Duodenal mucosa (tissue), 2 donors: ENCODE results near the gene STX3.

Source experiments
- H3K27ac ChIP-seq: one replicate; pipeline ENCODE4 v1.7.0; 2013; ENCODE audit warnings: low read depth, low read length
- H3K27me3 ChIP-seq, 2 donors: one replicate each; pipeline ENCODE4 v1.7.0; 2013; ENCODE audit warnings: low read length in 2 of 2, control low read depth in 1 of 2; ENCODE audit not compliant: insufficient read depth in 2 of 2, control insufficient read depth in 1 of 2
- H3K36me3 ChIP-seq, 2 donors: one replicate each; pipeline ENCODE4 v1.7.0; 2013; ENCODE audit warnings: low read length in 2 of 2, control low read depth in 1 of 2; ENCODE audit not compliant: insufficient read depth in 2 of 2, control insufficient read depth in 1 of 2
- H3K4me1 ChIP-seq, 2 donors: one replicate each; pipeline ENCODE4 v1.7.0; 2013; ENCODE audit warnings: low read length in 2 of 2, control low read depth in 1 of 2; ENCODE audit not compliant: insufficient read depth in 2 of 2, control insufficient read depth in 1 of 2
- H3K4me3 ChIP-seq, 2 donors: one replicate each; pipeline ENCODE4 v1.7.0; 2013; ENCODE audit warnings: low read length in 2 of 2, low read depth in 1 of 2
- H3K9ac ChIP-seq, 2 donors: one replicate each; pipeline ENCODE4 v1.7.0; 2013; ENCODE audit warnings: low read length in 2 of 2, low read depth in 1 of 2
- H3K9me3 ChIP-seq, 2 donors: one replicate each; pipeline ENCODE4 v1.7.0; 2013; ENCODE audit warnings: low read length in 2 of 2, control low read depth in 1 of 2; ENCODE audit not compliant: control insufficient read depth in 1 of 2

STX3 gene

GRCh38 chr11:59754859-59755700 lies at the start of gene STX3:
STX3 (plus strand) TSS chr11:59755376; CDS start chr11:59755606, 230 bp downstream.
- H3K9ac ChIP-seq, result peak within 1 kb of the TSS; percentile 76 to 88
- H3K4me3 ChIP-seq, result peak within 1 kb of the TSS; percentile 85 to 87
- H3K27me3 ChIP-seq, result no peaks in the 10 kb centered on the region
- H3K9me3 ChIP-seq, result no peaks in the 10 kb centered on the region
- H3K36me3 ChIP-seq, result peaks cover 0 to 2% of the 10 kb centered on the region in 2 donors
- peak within 1 kb of the TSS; percentile 88 for H3K27ac ChIP-seq
- H3K4me1 ChIP-seq, result peaks cover 26 to 38% of the 10 kb centered on the region in 2 donors

GRCh38 chr11:59706518-59707285 lies 48.5 kb upstream of the STX3 start:
- H3K9me3 ChIP-seq, result no peaks in the 10 kb centered on the region
- no peak overlapping the region for H3K27ac ChIP-seq
- no peaks in the 10 kb centered on the region for H3K4me1 ChIP-seq
- no peaks in the 10 kb centered on the region for H3K27me3 ChIP-seq
- no peaks in the 10 kb centered on the region for H3K36me3 ChIP-seq
- H3K4me3 ChIP-seq, result no peak overlapping the region
- no peak overlapping the region for H3K9ac ChIP-seq

- no peak overlapping the region for H3K27ac ChIP-seq
- H3K4me3 ChIP-seq, result no peak overlapping the region
- H3K36me3 ChIP-seq, result no peaks in the 10 kb centered on the region
- H3K4me1 ChIP-seq, result no peaks in the 10 kb centered on the region
- no peak overlapping the region for H3K9ac ChIP-seq
- H3K27me3 ChIP-seq, result no peaks in the 10 kb centered on the region
- no peaks in the 10 kb centered on the region for H3K9me3 ChIP-seq
Measured at GRCh38 chr11:59707371-59707770, 47.8 kb upstream of the STX3 start.

DNA sequence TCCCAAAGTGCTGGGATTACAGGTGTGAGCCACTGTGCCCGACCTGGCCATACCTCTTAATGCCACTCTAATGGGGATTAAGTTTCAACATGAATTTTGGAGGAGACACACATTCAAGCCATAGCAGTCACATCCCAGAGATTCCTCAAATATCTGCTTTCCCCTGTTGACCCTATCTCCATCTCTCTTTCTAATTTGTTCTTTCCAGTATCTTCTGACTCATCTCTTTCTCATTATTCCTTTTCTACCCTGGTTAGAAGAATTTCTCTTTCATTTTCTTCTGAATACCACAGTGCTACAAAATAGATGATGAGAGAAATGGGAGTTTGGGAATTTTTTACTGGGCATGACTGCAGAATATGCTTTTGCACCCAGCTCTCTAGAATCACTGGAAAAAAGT lies 46.6 kb upstream of the STX3 start:
- Histone ChIP-seq H3K27ac (no peak overlapping the region), H3K9me3 (no peaks in the 10 kb centered on the region), H3K4me1 (no peaks in the 10 kb centered on the region), H3K27me3 (no peaks in the 10 kb centered on the region), H3K4me3 (no peak overlapping the region), H3K36me3 (no peaks in the 10 kb centered on the region), H3K9ac (no peak overlapping the region)

GRCh38 chr11:59710136-59710847 lies 44.9 kb upstream of the STX3 start:
- Histone ChIP-seq H3K9ac (no peak overlapping the region), H3K4me3 (no peak overlapping the region), H3K4me1 (no peaks in the 10 kb centered on the region), H3K9me3 (no peaks in the 10 kb centered on the region), H3K27me3 (no peaks in the 10 kb centered on the region), H3K36me3 (no peaks in the 10 kb centered on the region), H3K27ac (no peak overlapping the region)

DNA sequence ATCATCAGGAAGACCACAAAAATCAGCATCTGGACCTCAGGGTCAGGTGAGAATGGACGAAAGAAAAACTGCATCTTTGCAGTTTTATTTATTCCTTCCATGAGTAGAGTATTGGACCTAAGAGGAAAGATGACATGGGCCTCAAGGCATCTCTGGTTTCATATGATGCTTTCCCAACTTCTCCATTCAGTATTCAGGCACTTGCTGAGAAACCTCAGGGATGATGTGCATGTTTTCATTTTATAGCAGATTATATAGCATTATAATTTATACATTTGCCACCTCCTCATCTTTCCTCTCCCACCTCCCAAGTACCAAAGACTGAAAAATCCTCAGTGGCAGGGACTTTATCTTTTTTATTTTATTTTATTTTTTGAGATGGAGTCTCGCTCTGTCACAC lies 41.4 kb upstream of the STX3 start, which contains the start of gene OR10V1:
Gene OR10V1, minus strand, starts transcription at position 101 of the 400 bp plus-strand sequence. Its CDS starts 0 bp downstream, at position 101.
- Histone ChIP-seq H3K4me3 (no peak within 1 kb of the TSS), H3K4me1 (no peaks in the 10 kb centered on the region), H3K36me3 (no peaks in the 10 kb centered on the region), H3K9ac (no peak within 1 kb of the TSS), H3K9me3 (no peaks in the 10 kb centered on the region), H3K27me3 (no peaks in the 10 kb centered on the region), H3K27ac (no peak within 1 kb of the TSS)

DNA sequence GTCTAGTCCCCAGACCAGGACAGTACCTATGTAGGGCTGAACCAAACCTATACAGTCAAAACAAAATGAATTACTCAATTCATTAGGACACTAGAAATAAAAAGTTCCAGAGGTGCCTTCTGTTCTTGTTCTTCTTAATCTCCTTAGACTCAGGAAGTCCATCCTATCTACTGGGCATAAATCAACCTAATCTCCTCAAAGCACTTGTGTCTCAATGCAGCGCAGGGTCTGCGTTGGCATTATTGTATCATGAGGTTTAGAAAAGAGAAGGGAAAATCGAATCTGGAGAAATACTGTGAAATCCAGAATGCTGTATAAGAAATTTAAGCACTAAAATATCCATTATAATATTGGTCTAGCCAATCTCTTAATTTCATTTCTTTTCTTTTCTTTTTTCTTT lies 39.1 kb upstream of the STX3 start:
- Histone ChIP-seq H3K9me3 (no peaks in the 10 kb centered on the region), H3K27me3 (no peaks in the 10 kb centered on the region), H3K27ac (no peak overlapping the region), H3K36me3 (no peaks in the 10 kb centered on the region), H3K9ac (no peak overlapping the region), H3K4me3 (no peak overlapping the region), H3K4me1 (no peaks in the 10 kb centered on the region)

DNA sequence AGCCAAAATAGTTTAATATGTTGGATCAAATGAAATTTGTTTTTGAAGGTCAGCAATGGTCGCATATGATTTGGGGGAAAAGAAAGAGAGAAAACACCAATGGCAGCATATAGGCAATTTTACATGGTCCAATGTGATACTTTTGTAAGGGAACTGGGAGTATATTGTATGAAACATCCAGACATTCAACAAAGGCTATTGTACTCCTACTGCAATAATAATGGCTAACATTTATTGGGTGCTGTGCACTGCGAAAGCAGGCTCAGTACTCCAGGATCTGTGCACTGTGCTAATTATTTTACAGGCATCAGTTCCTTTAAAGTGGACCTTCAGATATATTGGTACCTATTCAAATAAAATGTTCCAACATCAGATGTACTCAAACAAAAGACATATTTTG lies 35.6 kb upstream of the STX3 start:
- no peaks in the 10 kb centered on the region for H3K9me3 ChIP-seq
- H3K4me1 ChIP-seq, result no peaks in the 10 kb centered on the region
- no peak overlapping the region for H3K9ac ChIP-seq
- no peaks in the 10 kb centered on the region for H3K36me3 ChIP-seq
- H3K4me3 ChIP-seq, result no peak overlapping the region
- H3K27me3 ChIP-seq, result no peaks in the 10 kb centered on the region
- no peak overlapping the region for H3K27ac ChIP-seq

- Histone ChIP-seq H3K36me3 (no peaks in the 10 kb centered on the region), H3K27ac (no peak overlapping the region)
Measured at GRCh38 chr11:59724066-59724465, 31.1 kb upstream of the STX3 start.

DNA sequence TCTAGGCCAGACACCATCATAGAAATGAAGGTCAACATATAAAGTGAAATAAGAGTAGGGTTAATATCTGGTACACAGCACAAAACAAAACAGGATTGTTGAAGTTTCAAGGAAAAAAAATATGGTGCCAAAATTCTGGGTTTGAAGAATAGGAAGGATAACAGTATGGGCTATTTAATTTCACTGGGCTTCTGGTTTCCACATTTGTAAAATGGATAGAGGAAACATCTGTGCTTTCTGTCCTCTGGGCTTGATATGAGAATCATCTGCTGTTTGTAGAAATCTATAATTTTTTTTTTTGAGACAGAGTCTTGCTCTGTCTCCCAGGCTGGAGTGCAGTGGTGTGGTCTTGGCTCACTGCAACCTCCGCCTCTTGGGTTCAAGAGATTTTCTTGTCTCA lies 27.8 kb upstream of the STX3 start:
- H3K4me3 ChIP-seq, result no peak overlapping the region
- H3K4me1 ChIP-seq, result no peaks in the 10 kb centered on the region
- H3K9me3 ChIP-seq, result no peaks in the 10 kb centered on the region
- no peaks in the 10 kb centered on the region for H3K36me3 ChIP-seq
- no peak overlapping the region for H3K27ac ChIP-seq
- no peak overlapping the region for H3K9ac ChIP-seq
- H3K27me3 ChIP-seq, result no peaks in the 10 kb centered on the region

More at GRCh38 chr11:59724066-59724465, 31.1 kb upstream of the STX3 start:
- Histone ChIP-seq H3K9me3 (no peaks in the 10 kb centered on the region), H3K9ac (no peak overlapping the region), H3K27me3 (no peaks in the 10 kb centered on the region), H3K4me1 (no peaks in the 10 kb centered on the region), H3K4me3 (no peak overlapping the region)
